Lower lobe of right lung (tissue), 2 donors: ENCODE results near the gene PTPN12. TPM values are rescaled to one million over a fixed set of nuclear protein-coding genes. Genes with fewer than 3 reads are reported as not detected.
A peak's percentile ranks its signal among the peaks of the same experiment; 100 is the strongest.

Experiments used
- ATAC-seq, 2 donors: fragments of 200-7000 bp; cut with Tn5 transposase; one replicate each; pipeline ENCODE4 v1.9.1; 2020 to 2022; ENCODE audit warnings: mild to moderate bottlenecking in 2 of 2, moderate library complexity in 2 of 2
- DNase-seq: peaks from one replicate; pipeline ENCODE4 v3.0.0-alpha.2; 2020
- H3K27ac ChIP-seq: fragments of 200-600 bp; one replicate; pipeline ENCODE4 v1.8.0; 2022
- H3K27me3 ChIP-seq: fragments of 200-600 bp; one replicate; pipeline ENCODE4 v1.8.0; 2022; ENCODE audit warnings: low read depth
- H3K36me3 ChIP-seq: fragments of 200-600 bp; one replicate; pipeline ENCODE4 v1.8.0; 2022; ENCODE audit warnings: mild to moderate bottlenecking
- H3K4me1 ChIP-seq: fragments of 200-600 bp; one replicate; pipeline ENCODE4 v1.8.0; 2022
- H3K4me3 ChIP-seq: fragments of 200-600 bp; one replicate; pipeline ENCODE4 v1.8.0; 2022; ENCODE audit warnings: mild to moderate bottlenecking
- H3K9me3 ChIP-seq: fragments of 200-600 bp; one replicate; pipeline ENCODE4 v1.8.0; 2022
- CTCF ChIP-seq: fragments of 200-600 bp; IDR thresholded peaks from one replicate; pipeline ENCODE4 v1.8.0; 2022; ENCODE audit warnings: antibody characterized with exemption, mild to moderate bottlenecking
- intact Hi-C: fragments of 100-400 bp; cut with DNase I; formaldehyde crosslinking; loops from one replicate; pipeline ENCODE4 v1.11.0; 2022
- total RNA-seq: library from RNA; stranded (reverse); fragmentation: NEBNext Ultra II Directional; extraction: Animal tissue kit (Norgen Biotek cat#: 25700); gene quantifications from one replicate; pipeline ENCODE4 v1.2.1, GENCODE V29; 2021
- donor health status: DM: no; HTN: yes; CAD: no; lungs with severe emphysema.

PTPN12 gene
- total RNA-seq, 1 donor from 2014 or later, result 164 TPM

DNA sequence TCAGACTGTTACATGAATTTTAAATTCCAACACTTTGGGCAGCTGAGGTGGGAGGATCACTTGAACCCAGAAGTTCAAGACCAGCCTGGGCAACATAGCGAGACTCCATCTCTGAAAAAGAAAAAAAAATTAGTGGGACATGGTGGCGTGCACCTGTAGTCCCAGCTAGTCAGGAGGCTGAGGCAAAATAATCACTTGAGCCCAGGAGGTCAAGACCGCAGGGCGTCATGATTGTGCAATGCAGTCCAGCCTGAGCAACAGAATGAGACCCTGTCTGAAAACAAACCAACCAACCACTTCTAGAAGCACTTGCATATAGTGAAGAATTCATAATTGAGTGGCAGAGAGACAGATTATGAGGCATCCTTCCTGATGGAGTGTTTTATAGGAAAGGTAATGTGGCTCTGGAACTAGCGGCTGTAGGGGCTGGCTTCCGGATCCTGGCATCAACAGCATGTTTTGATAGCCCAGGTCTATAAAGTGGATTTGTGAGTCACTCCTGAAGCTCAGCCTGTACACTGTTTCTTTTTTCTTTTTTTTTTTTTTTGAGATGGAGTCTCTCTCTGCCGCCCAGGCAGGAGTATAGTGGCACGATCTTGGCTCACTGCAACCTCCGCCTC is 118.9 kb downstream of the PTPN12 start:
- Histone ChIP-seq H3K9me3 (no peaks in the 10 kb centered on the region), H3K36me3 (peaks cover 55% of the 10 kb centered on the region), H3K4me1 (no peaks in the 10 kb centered on the region), H3K27me3 (no peaks in the 10 kb centered on the region), H3K4me3 (no peak overlapping the region), H3K27ac (no peak overlapping the region)
- intact Hi-C loops, result loop anchor here (10.0 kb wide), 1 partner anchor 99 kb away; no protein-coding TSS in a partner anchor
- DNase-seq (no peak), ATAC-seq (peak in 1 of 2 donors; percentile 30)
- no peak for TF ChIP-seq CTCF

GRCh38 chr7:77657427-77658224 is 120.5 kb downstream of the PTPN12 start:
- TF ChIP-seq CTCF, result peak; percentile 50
- Histone ChIP-seq H3K4me1 (no peaks in the 10 kb centered on the region), H3K27ac (no peak overlapping the region), H3K4me3 (no peak overlapping the region), H3K36me3 (peaks cover 50% of the 10 kb centered on the region), H3K27me3 (no peaks in the 10 kb centered on the region), H3K9me3 (no peaks in the 10 kb centered on the region)
- DNase-seq, result no peak
- intact Hi-C loops, result loop anchor here (10.0 kb wide), 1 partner anchor 97 kb away; no protein-coding TSS in a partner anchor
- ATAC-seq, result peak; percentile 59 to 71

DNA sequence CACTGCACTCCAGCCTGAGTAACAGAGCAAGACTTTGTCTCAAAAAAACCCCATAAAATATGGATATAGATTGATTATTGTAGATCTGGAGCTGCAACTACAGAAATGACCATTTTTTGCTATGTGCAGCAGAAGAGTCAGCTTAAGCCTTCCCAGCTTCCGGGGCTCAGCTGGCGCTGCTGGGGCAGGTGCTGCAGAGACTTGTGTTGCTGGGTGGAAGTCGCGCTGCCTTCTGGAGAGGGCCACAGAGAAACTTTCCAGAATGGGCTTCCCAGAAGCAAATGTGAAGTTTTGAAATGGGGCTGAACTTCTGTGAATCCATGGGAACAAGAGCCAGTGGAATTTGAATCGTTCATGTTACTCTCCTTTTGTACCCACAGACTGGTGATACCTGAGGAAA is 121.8 kb downstream of the PTPN12 start:
- ATAC-seq, result no peak
- Histone ChIP-seq H3K4me3 (no peak overlapping the region), H3K36me3 (peaks cover 45% of the 10 kb centered on the region), H3K4me1 (no peaks in the 10 kb centered on the region), H3K9me3 (no peaks in the 10 kb centered on the region), H3K27ac (no peak overlapping the region), H3K27me3 (no peaks in the 10 kb centered on the region)
- intact Hi-C loops, result loop anchor here (10.0 kb wide), 1 partner anchor 96 kb away; no protein-coding TSS in a partner anchor
- TF ChIP-seq CTCF, result no peak
- DNase-seq, result no peak

GRCh38 chr7:77661816-77662215 is 124.7 kb downstream of the PTPN12 start:
- no peak overlapping the region for H3K4me3 ChIP-seq
- ATAC-seq (no peak), DNase-seq (no peak)
- H3K9me3 ChIP-seq, result no peaks in the 10 kb centered on the region
- H3K4me1 ChIP-seq, result no peaks in the 10 kb centered on the region
- no peak for TF ChIP-seq CTCF
- H3K27me3 ChIP-seq, result no peaks in the 10 kb centered on the region
- intact Hi-C loops, result no loop called here
- peaks cover 38% of the 10 kb centered on the region for H3K36me3 ChIP-seq
- H3K27ac ChIP-seq, result no peak overlapping the region

DNA sequence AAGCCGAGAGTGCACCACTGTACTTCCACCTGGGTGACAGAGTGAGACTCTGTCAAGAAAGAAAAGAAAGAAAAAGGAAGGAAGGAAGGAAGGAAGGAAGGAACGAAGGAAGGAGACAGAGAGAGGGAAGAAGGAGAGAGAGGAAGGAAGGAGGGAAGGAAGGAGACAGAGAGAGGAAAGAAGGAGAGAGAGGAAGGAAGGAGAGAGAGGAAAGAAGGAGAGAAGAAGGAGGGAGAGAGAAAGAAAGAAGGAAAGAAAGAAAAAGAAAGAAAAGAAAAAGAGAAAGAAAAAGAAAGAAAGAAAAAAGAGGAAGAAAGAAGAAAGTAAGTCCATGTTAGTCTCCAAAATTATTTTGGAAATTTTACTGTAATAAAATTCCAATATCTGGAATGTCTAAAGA is 125.8 kb downstream of the PTPN12 start:
- H3K4me1 ChIP-seq, result no peaks in the 10 kb centered on the region
- H3K9me3 ChIP-seq, result no peaks in the 10 kb centered on the region
- intact Hi-C loops, result no loop called here
- H3K36me3 ChIP-seq, result peaks cover 42% of the 10 kb centered on the region
- TF ChIP-seq CTCF, result no peak
- H3K4me3 ChIP-seq, result no peak overlapping the region
- DNase-seq, result no peak
- H3K27ac ChIP-seq, result no peak overlapping the region
- H3K27me3 ChIP-seq, result no peaks in the 10 kb centered on the region
- ATAC-seq, result no peak
